Measurements from ENCODE around the gene SH3BGRL2.

- TF ChIP-seq POLR2AphosphoS5 (IDR thresholded peaks at IDR 0.05; ENCODE audit: borderline replicate concordance, low read depth, low read length): no peak
- no peak for TF ChIP-seq EZH2 (IDR thresholded peaks at IDR 0.05)
- no peak for TF ChIP-seq FOXP2 (optimal IDR thresholded peaks at IDR 0.05; ENCODE audit: control extremely low read depth, extremely low read length, insufficient read depth)
Observed at GRCh38 chr6:79614326-79615305, 16.5 kb upstream of the SH3BGRL2 start.

Measured in SK-N-MC (cell line).